Endothelial cell of umbilical vein (primary cell): Measurements from ENCODE around the gene NUDT14.
A peak's percentile ranks its signal among the peaks of the same experiment; 100 is the strongest.

ENCODE experiments used
- EZH2 ChIP-seq: IDR thresholded peaks from 2 replicates; pipeline ENCODE4 v1.6.1; 2012; ENCODE audit warnings: borderline replicate concordance, low read depth, mild to moderate bottlenecking, moderate library complexity, low read length, inconsistent platforms; ENCODE audit not compliant: severe bottlenecking
- MYC ChIP-seq: IDR thresholded peaks from one replicate; pipeline ENCODE4 v1.6.1; 2011; ENCODE audit warnings: mild to moderate bottlenecking, low read depth, low read length
- POLR2A ChIP-seq: IDR thresholded peaks from 2 replicates; pipeline ENCODE4 v1.6.1; 2012; ENCODE audit warnings: low read depth, mild to moderate bottlenecking, control low read depth, low read length
- TF ChIP-seq, protein P1 (sequence below), 2 donors: IDR thresholded peaks; 1 replicate in 1 of 2; 2 replicates in 1 of 2; pipeline ENCODE4 v1.5.1; 2011; ENCODE audit warnings: low read length in 2 of 2, mild to moderate bottlenecking in 2 of 2, moderate library complexity in 2 of 2, control low read depth in 1 of 2, inconsistent platforms in 1 of 2, low read depth in 1 of 2; ENCODE audit not compliant: insufficient read depth in 1 of 2; ENCODE audit errors: extremely low read depth in 1 of 2

DNA sequence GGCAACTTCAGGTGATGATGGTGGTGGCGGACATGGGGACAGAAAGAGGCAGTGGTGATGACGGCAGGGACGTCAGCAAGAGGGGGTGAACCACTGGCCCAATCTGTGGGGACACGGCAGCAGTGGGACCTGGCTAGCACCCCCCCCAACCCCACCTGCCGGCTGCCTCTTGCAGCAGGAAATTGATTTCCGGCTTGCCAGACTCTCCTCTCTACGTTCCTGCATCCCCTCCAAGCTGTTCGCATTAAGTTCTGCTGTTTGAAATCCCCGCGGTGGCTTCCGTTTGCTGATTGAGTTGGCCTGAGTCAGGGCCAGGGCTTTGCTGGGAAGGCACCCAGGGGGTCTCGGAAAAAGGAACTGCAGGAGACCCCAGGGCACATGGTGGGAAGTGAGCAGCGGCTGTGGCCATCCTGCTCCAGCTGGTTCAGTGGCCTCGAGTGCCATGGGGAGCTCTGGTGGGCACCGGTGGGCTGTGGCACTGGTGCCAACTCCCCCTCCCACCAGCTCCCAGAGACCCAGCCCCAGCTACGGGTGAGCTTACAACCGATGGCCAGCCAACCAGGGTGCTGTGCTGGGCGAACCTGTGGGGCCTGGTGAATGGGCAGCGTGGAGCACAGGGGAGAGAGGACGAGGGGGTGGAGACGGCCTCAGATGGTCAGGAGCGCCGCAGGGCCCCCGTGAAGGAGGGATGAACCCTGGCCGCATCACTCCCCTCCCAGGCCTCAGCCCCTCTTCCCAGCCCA is 14.6 kb upstream of the NUDT14 start:
- TF ChIP-seq MYC (no peak), EZH2 (no peak), POLR2A (peak; percentile 2)
- TF ChIP-seq, protein P1, sequence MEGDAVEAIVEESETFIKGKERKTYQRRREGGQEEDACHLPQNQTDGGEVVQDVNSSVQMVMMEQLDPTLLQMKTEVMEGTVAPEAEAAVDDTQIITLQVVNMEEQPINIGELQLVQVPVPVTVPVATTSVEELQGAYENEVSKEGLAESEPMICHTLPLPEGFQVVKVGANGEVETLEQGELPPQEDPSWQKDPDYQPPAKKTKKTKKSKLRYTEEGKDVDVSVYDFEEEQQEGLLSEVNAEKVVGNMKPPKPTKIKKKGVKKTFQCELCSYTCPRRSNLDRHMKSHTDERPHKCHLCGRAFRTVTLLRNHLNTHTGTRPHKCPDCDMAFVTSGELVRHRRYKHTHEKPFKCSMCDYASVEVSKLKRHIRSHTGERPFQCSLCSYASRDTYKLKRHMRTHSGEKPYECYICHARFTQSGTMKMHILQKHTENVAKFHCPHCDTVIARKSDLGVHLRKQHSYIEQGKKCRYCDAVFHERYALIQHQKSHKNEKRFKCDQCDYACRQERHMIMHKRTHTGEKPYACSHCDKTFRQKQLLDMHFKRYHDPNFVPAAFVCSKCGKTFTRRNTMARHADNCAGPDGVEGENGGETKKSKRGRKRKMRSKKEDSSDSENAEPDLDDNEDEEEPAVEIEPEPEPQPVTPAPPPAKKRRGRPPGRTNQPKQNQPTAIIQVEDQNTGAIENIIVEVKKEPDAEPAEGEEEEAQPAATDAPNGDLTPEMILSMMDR (IDR thresholded peaks at IDR 0.05; ENCODE audit: extremely low read depth in 1 of 2, insufficient read depth in 1 of 2, low read depth in 1 of 2, low read length in 2 of 2), result peak in 1 of 2 donors; percentile 6
